ENCODE data around the gene KLHDC4.

The KLHDC4 gene

GRCh38 chr16:87740909-87741424 lies 24.8 kb downstream of the KLHDC4 start:
- no peak for DNase-seq (ENCODE audit: low read depth, low spot score)
- ChIA-PET POLR2A (no interaction called here), CTCF (no interaction called here)
- TF ChIP-seq CTCF (IDR thresholded peaks at IDR 0.05; ENCODE audit: insufficient read depth, low read length, missing control alignments) = no peak
- H3K4me3 ChIP-seq (ENCODE audit: low read depth, low read length) = no peak overlapping the region

GRCh38 chr16:87740441-87740840 lies 25.3 kb downstream of the KLHDC4 start:
- ChIA-PET POLR2A (no interaction called here), CTCF (no interaction called here)

GRCh38 chr16:87739801-87740200 lies 26.0 kb downstream of the KLHDC4 start:
- ChIA-PET CTCF (no interaction called here), POLR2A (no interaction called here)
- DNase-seq (ENCODE audit: low read depth, low spot score) = no peak
- H3K4me3 ChIP-seq (ENCODE audit: low read depth, low read length) = no peak overlapping the region
- no peak for TF ChIP-seq CTCF (IDR thresholded peaks at IDR 0.05; ENCODE audit: insufficient read depth, low read length, missing control alignments)

More at GRCh38 chr16:87740441-87740840, 25.3 kb downstream of the KLHDC4 start:
- no peak for DNase-seq (ENCODE audit: low read depth, low spot score)
- TF ChIP-seq CTCF (IDR thresholded peaks at IDR 0.05; ENCODE audit: insufficient read depth, low read length, missing control alignments) = no peak
- H3K4me3 ChIP-seq (ENCODE audit: low read depth, low read length) = no peak overlapping the region

GRCh38 chr16:87736008-87736382 lies 29.8 kb downstream of the KLHDC4 start:
- no peak overlapping the region for H3K4me3 ChIP-seq (ENCODE audit: low read depth, low read length)
- TF ChIP-seq CTCF (IDR thresholded peaks at IDR 0.05; ENCODE audit: insufficient read depth, low read length, missing control alignments) = no peak
- ChIA-PET POLR2A (no interaction called here), CTCF (interaction anchor here (0.7 kb wide), 1 partner anchor 100 kb away, joined by 3 read pairs; no protein-coding TSS in a partner anchor)
- no peak for DNase-seq (ENCODE audit: low read depth, low spot score)

GRCh38 chr16:87735270-87736007 lies 30.3 kb downstream of the KLHDC4 start:
- CTCF ChIA-PET = interaction anchor here (0.7 kb wide), 1 partner anchor 99 kb away, joined by 3 read pairs; no protein-coding TSS in a partner anchor
- POLR2A ChIA-PET = no interaction called here
- H3K4me3 ChIP-seq (ENCODE audit: low read depth, low read length) = no peak overlapping the region
- TF ChIP-seq CTCF (IDR thresholded peaks at IDR 0.05; ENCODE audit: insufficient read depth, low read length, missing control alignments) = no peak
- no peak for DNase-seq (ENCODE audit: low read depth, low spot score)

GRCh38 chr16:87734644-87735043 lies 31.1 kb downstream of the KLHDC4 start:
- no peak overlapping the region for H3K4me3 ChIP-seq (ENCODE audit: low read depth, low read length)
- no peak for TF ChIP-seq CTCF (IDR thresholded peaks at IDR 0.05; ENCODE audit: insufficient read depth, low read length, missing control alignments)
- POLR2A ChIA-PET = no interaction called here
- no peak for DNase-seq (ENCODE audit: low read depth, low spot score)
- CTCF ChIA-PET = interaction anchor here (0.8 to 1.1 kb wide), 2 partner anchors 33 to 34 kb away, joined by 3 to 4 read pairs; no protein-coding TSS in a partner anchor
